Fibroblast of peridontal ligament (primary cell): Measurements from ENCODE around the gene IGFBP3.
"Not testable (repeated sequence)": the region's sequence is repeated elsewhere in the genome, so short reads cannot be mapped to it uniquely, and the experiment has no call there.

ENCODE experiments used
- DNase-seq: peaks from one replicate; pipeline ENCODE4 v3.0.0-alpha.2; 2010; ENCODE audit errors: extremely low read depth

The IGFBP3 gene

GRCh38 chr7:45920502-45921380, at the start of gene IGFBP3:
TSS of gene IGFBP3 (minus strand) at chr7:45921272. CDS start at chr7:45921140, 132 bp downstream.
- peak; percentile 8 for DNase-seq

- no peak for DNase-seq
Observed at GRCh38 chr7:45970454-45970853, 49.4 kb upstream of the IGFBP3 start.

DNA sequence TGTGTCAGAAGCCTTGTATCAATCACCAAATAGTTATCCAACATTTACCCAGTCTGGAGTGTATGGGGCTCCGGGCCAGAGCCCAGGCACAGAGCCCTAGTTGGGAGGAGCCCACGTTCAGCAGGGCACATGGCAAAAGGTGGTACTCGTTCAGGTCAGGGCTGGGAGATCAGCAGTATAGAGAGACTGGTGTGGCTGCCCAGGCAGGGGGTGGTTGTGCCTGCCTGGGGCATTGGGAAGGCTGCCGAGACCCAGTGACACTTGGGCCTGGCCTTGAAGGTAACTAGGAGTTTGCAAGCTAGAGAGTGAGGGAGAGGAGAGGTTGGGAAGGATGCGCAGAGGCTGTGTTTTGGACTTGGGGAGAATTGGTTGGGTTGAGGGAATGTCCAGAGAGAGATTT, 48.9 kb upstream of the IGFBP3 start:
- no peak for DNase-seq

- DNase-seq, result no peak
Observed at GRCh38 chr7:45968856-45969541, 47.9 kb upstream of the IGFBP3 start.

DNA sequence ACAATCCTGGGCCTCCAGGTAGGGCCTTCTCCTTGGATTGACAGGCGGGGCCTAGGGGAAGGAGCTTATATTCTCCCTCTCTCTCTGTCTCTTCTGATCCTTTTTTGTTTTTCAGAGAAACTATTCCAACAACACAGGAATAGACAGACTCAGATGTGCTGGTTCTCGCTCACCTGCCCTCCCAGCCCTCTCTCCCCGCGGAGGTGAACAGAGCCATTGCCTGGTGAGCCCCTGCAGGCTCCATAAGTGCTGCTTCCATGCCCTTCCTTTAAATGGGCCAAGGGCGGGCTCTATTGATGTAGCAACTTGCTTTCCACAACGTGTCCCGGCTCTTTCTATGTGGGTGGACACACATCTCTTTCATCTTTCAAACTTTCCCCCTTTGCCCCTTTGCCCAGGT, 47.2 kb upstream of the IGFBP3 start:
- DNase-seq, result no peak

DNA sequence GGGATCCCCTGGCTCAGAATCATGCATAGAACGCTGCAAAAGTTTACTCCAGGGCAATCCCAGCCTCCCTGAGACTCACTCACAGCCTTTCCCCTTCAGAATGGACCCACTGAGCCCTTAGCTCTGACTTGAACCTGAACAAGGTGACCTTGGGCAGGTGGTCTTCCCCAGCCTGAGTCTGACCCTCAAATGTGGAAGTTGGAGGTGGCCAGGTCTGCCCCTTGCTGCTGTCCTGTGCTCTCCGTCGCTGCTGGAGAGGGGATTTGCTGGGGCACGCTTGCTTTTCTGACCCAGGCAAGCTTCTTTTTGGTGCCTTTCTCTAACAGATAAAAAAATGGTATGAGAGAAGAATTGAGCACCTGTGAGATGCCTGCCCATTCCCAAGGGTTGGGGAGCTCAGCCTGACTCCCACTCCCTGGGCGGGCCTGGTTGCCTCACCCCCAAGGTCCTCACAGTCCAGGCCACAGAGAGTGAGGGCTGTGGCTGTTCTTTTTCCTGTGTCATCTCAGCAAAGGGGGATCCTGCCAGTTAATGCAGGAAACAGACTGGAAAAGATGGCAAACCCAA, 46.6 kb upstream of the IGFBP3 start:
- no peak for DNase-seq

- DNase-seq, result no peak
Observed at GRCh38 chr7:45962861-45963260, 41.8 kb upstream of the IGFBP3 start.

DNA sequence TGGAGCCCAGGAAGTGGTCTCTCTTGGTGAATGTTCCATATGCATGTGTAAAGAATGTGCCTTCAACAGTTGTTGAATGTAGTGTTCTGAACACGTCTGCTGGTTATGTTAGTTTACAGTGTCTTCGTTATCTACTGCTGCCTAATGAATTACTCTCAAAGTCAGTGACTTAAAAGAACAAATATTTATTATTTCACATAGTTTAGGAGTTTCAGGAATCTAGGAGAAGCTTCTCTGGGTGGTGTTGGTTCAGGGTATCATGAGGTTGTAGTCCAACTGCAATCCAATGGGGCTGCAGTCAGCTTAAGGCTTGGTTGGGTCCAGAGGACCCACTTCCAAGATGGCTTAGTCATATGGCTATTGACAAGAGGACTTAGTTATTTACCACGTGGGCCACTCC, 36.6 kb upstream of the IGFBP3 start:
- DNase-seq, result no peak

DNA sequence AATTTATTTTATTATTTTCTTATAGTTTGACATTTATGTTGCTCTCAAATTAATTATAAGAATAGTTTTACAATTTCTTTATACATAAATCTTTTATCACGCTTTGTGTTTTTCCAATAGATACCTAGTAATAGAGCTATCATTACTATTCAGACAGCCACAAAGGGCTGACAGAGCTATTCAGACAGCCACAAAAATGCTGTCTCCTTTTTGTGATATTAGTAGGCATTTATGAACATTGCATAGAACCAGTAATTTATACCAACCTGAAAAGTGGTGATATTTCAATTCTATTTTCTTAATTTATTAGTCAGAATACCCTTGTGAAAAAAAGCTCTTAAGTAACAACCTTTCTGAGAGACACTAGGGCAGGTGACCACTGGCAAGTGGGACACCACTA, 34.2 kb upstream of the IGFBP3 start:
- no peak for DNase-seq

- DNase-seq, result not testable (repeated sequence)
Observed at GRCh38 chr7:45953055-45953454, 32.0 kb upstream of the IGFBP3 start.

DNA sequence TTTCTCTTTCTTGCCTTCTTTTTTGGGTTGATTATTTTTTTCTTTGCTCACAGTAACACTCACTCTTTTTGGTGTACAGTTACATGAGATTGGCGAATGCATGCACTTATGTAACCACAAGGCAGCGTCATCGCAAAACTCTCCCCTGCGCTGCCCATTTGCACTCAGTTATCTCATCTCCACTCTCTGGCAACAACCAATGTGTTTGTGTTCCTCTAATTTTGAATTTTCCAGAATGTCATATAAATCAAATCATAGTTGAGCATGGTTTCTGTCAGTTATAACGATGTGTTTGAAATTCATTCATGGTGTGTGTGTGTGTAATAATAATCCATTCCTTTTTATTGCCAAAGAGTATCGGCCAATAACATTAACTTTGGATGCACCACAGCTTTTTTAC, 23.0 kb upstream of the IGFBP3 start:
- peak; percentile 89 for DNase-seq

DNA sequence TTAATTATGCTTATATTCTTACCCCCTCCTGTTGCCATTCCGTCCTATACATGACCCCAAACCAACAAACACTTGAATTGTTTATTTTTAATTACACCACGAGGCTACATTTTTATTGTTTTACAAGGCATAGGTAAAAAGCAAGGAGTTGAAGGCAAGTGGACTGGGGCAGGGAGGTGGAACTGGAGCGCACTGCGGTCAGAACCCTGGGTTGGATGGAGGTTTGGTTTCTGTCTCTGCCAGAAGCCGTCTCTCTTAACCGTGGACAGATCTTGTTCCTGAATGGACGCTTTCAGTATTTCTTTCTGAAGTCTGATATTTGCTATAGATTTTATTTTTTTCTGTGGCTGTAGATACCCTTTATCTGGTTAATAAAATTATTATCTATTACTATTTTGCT, 19.9 kb upstream of the IGFBP3 start:
- DNase-seq, result no peak

GRCh38 chr7:45940237-45940781, 19.2 kb upstream of the IGFBP3 start:
- DNase-seq, result not testable (repeated sequence)

DNA sequence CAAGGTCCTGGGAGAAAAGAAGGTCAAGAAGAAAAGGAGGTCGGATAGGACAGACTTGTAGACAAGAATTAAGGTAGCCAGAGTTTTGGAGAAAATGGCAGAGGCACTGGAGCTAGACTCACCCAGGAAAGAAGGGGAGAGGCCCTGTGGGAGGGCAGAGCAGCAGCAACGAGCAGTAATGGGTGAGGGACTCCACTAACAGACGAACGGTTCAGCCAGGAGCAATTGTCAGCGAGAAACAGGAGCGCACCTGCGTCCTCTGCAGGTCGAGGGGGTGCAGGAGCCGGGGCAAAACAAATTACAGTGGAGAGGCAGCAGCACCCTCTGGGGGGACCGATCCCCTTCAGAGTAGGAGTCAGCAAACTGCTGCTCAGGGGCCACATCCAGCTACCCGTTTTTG, 18.5 kb upstream of the IGFBP3 start:
- DNase-seq, result no peak

GRCh38 chr7:45938626-45939302, 17.7 kb upstream of the IGFBP3 start:
- no peak for DNase-seq

- DNase-seq, result no peak
Observed at GRCh38 chr7:45937862-45938261, 16.8 kb upstream of the IGFBP3 start.

DNA sequence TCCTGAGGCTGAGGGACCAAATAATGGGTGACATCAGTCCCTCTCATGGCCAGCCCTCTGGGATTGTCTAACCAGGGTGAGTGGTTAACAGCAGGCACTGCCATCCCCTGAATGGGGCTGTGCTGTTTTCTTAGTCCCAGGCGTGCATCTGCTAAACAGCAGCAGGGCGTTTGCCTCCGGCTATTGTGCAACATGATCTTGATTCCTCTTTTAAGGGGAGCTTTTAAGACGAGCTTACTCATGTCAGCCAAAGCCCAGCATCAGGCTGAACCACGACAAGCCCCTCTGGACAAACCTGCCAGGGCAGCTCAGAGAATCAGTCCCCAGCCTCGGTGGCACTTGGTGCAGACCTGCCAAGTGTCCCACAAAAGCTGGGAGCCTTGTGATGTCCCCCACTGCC, 16.2 kb upstream of the IGFBP3 start:
- DNase-seq, result no peak

DNA sequence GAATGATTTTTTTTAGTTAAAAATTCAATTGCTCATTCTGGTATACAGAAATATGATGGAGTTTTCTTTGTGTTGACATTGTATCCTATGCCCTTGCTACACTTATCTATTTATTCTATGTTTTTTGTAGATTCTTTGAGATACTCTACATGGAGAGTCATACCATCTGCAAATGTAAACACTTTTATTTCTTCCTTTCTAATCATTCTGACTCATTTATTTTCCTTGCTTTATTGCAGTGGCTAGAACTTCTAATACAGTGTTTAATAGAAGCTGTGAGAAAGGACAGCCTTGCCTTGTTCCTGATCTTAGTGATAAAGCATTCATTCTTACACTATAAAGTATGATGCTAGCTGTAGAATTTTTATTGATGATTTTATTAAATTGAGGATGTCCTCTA, 9.9 kb upstream of the IGFBP3 start:
- no peak for DNase-seq

- no peak for DNase-seq
Observed at GRCh38 chr7:45927721-45928120, 6.6 kb upstream of the IGFBP3 start.

- DNase-seq, result peak; percentile 61
Observed at GRCh38 chr7:45924283-45924682, 3.2 kb upstream of the IGFBP3 start.

- no peak for DNase-seq
Observed at GRCh38 chr7:45923818-45924217, 2.7 kb upstream of the IGFBP3 start.

DNA sequence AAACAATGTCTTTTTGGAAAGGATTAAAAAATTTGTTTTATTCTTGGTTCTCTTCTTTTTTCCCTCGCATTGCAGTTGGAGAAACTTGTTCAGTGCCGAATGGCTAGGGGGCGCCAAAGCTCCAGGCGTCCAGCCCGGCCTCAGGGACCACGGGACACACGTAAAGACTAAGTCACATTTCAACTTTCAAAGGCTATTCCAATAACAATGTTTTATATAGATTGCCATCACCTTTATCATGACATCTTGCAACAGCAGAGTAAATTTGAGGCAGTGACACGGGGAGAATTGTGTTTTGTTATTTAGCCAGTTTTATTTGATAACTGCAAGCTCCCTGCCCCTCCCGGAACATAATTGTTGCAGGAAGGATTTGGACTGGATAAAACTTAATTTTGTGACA, 2.2 kb upstream of the IGFBP3 start:
- DNase-seq, result peak; percentile 78
